CD4-positive, alpha-beta T cell (primary cell): ENCODE data around the gene FAM181A. TPM values are rescaled to one million over a fixed set of nuclear protein-coding genes. Genes with fewer than 3 reads are reported as not detected.

Experiments used
- ATAC-seq: fragments of 200-7000 bp; cut with Tn5 transposase; one replicate; pipeline ENCODE4 v1.10.0; 2022; ENCODE audit warnings: mild to moderate bottlenecking; ENCODE audit not compliant: poor library complexity
- CTCF ChIA-PET: fragments of 350-600 bp; sonication (Branson Sonifier 250); formaldehyde crosslinking; loops from one replicate; lab custom pipeline; 2021; ENCODE audit warnings: antibody characterized with exemption, inconsistent platforms; lab: Charles Lee
- POLR2A ChIA-PET: fragments of 350-600 bp; sonication (Branson Sonifier 250); formaldehyde crosslinking; loops from one replicate; lab custom pipeline; 2021; ENCODE audit warnings: antibody characterized with exemption, inconsistent platforms; lab: Charles Lee
- DNase-seq, 14 experiments: peaks; one replicate each; pipeline ENCODE4 v3.0.0-alpha.2; 2013 to 2020; ENCODE audit warnings: mixed read lengths in 2 of 14
- H3K27ac ChIP-seq, 2 donors: one replicate each; pipeline versions ENCODE4 v1.5.1 to v1.7.0; 2013; ENCODE audit warnings: low read length in 2 of 2, low read depth in 1 of 2, mild to moderate bottlenecking in 1 of 2
- H3K27me3 ChIP-seq, 2 experiments: 1 replicate in 1 of 2; 2 replicates in 1 of 2; pipeline versions ENCODE4 v1.6.1 to v1.7.0; 2013; ENCODE audit warnings: low read length in 2 of 2, control low read depth in 1 of 2, mild to moderate bottlenecking in 1 of 2, moderate library complexity in 1 of 2; ENCODE audit not compliant: insufficient read depth in 2 of 2, control insufficient read depth in 1 of 2
- H3K36me3 ChIP-seq: one replicate; pipeline ENCODE4 v1.6.1; 2013; ENCODE audit warnings: low read length, control low read depth; ENCODE audit not compliant: insufficient read depth
- H3K4me1 ChIP-seq: one replicate; pipeline ENCODE4 v1.6.1; 2013; ENCODE audit warnings: low read length, control low read depth; ENCODE audit not compliant: insufficient read depth
- H3K4me3 ChIP-seq: one replicate; pipeline ENCODE4 v1.5.1; 2013; ENCODE audit warnings: mild to moderate bottlenecking, low read length, moderate library complexity
- H3K9me3 ChIP-seq, 2 experiments: 1 replicate in 1 of 2; 2 replicates in 1 of 2; pipeline versions ENCODE4 v1.6.1 to v1.7.0; 2013; ENCODE audit warnings: low read length in 2 of 2, mild to moderate bottlenecking in 2 of 2, control low read depth in 1 of 2, moderate library complexity in 1 of 2; ENCODE audit not compliant: control insufficient read depth in 1 of 2, insufficient read depth in 1 of 2
- H3K27ac Mint-ChIP-seq: one replicate; pipeline ENCODE4 v1.8.0; 2020; ENCODE audit warnings: mixed read lengths
- H3K27me3 Mint-ChIP-seq: one replicate; pipeline ENCODE4 v1.8.0; 2021; ENCODE audit warnings: mixed read lengths
- H3K36me3 Mint-ChIP-seq: one replicate; pipeline ENCODE4 v1.8.0; 2021; ENCODE audit warnings: low read depth, mixed read lengths
- H3K4me1 Mint-ChIP-seq: one replicate; pipeline ENCODE4 v1.8.0; 2021; ENCODE audit warnings: low read depth, mixed read lengths
- H3K4me3 Mint-ChIP-seq: one replicate; pipeline ENCODE4 v1.8.0; 2020; ENCODE audit warnings: mild to moderate bottlenecking, mixed read lengths
- H3K9me3 Mint-ChIP-seq: one replicate; pipeline ENCODE4 v1.8.0; 2020; ENCODE audit warnings: mixed read lengths
- intact Hi-C, 2 experiments: fragments of 100-400 bp; cut with DNase I in 1 of 2; cut with micrococcal nuclease in 1 of 2; formaldehyde crosslinking; loops; one replicate each; pipeline versions ENCODE4 v1.15.1 to v1.9.0; 2023 to 2025; cut with DNase I, micrococcal nuclease
- total RNA-seq, 174 experiments: library from RNA in 2 of 174; stranded (reverse) in 2 of 174; gene quantifications; one replicate each; pipeline ENCODE4 v1.2.3 and lab custom pipeline; 2021 to 2026
- TF ChIP-seq, protein P1 (sequence below): fragments of 200-600 bp; IDR thresholded peaks from one replicate; pipeline ENCODE4 v1.8.0; 2022; ENCODE audit warnings: antibody characterized with exemption, mild to moderate bottlenecking

Gene FAM181A
- total RNA-seq, 2 experiments from 2014 or later, result not detected

DNA sequence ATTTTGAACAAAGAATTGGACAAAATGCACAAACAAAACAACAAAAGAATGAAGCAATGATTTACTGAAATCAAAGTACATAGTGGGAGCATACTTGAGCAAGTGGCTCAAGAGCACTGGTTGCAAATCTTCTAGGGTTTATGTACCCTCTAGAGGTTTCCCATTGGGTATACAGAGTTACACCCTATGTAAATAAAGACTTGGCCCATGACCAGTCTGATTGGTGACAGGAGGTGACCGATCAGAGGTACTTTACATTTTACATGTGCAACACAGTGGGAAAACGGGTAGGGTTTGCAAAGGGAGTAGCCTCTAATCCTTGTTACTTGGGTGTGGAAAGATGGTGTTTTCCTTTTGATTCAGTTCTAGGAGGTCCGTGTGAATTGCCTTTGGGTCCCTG, 10.6 kb upstream of the FAM181A start:
- POLR2A ChIA-PET, result no interaction called here
- ATAC-seq, result no peak
- DNase-seq, result no peak
- no peak overlapping the region for H3K4me3 Mint-ChIP-seq
- Histone ChIP-seq H3K4me1 (no peaks in the 10 kb centered on the region), H3K9me3 (peaks cover 0 to 24% of the 10 kb centered on the region in 2 experiments), H3K36me3 (no peaks in the 10 kb centered on the region), H3K27ac (no peak overlapping the region), H3K4me3 (no peak overlapping the region), H3K27me3 (peaks cover 0 to 5% of the 10 kb centered on the region in 2 experiments)
- H3K27me3 Mint-ChIP-seq, result peaks cover 4% of the 10 kb centered on the region
- no peak overlapping the region for H3K27ac Mint-ChIP-seq
- CTCF ChIA-PET, result no interaction called here
- H3K4me1 Mint-ChIP-seq, result no peaks in the 10 kb centered on the region
- no peaks in the 10 kb centered on the region for H3K9me3 Mint-ChIP-seq
- intact Hi-C loops, result no loop called here
- H3K36me3 Mint-ChIP-seq, result no peaks in the 10 kb centered on the region
- TF ChIP-seq, protein P1, sequence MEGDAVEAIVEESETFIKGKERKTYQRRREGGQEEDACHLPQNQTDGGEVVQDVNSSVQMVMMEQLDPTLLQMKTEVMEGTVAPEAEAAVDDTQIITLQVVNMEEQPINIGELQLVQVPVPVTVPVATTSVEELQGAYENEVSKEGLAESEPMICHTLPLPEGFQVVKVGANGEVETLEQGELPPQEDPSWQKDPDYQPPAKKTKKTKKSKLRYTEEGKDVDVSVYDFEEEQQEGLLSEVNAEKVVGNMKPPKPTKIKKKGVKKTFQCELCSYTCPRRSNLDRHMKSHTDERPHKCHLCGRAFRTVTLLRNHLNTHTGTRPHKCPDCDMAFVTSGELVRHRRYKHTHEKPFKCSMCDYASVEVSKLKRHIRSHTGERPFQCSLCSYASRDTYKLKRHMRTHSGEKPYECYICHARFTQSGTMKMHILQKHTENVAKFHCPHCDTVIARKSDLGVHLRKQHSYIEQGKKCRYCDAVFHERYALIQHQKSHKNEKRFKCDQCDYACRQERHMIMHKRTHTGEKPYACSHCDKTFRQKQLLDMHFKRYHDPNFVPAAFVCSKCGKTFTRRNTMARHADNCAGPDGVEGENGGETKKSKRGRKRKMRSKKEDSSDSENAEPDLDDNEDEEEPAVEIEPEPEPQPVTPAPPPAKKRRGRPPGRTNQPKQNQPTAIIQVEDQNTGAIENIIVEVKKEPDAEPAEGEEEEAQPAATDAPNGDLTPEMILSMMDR, result no peak

DNA sequence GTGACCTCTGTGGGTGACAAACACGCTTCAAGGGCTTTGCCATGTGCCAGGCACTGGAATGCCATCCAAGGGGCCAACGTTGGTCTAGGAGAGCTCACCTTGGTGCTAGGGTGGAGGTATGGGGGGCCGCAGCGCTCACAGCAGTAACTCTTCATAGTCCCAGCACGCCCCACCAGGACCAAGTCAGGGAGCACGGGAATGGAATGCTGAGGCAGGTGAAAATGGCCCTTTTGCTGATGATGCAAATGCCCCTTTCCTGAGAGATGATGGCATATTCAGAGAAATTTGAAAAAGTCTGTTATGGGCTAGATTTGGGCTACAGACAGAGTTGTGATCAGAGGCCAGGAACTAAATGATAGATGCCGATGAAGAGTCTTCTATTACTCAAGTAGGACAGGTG, 10.0 kb upstream of the FAM181A start:
- POLR2A ChIA-PET, result no interaction called here
- peaks cover 0 to 24% of the 10 kb centered on the region in 2 experiments for H3K9me3 ChIP-seq
- no peaks in the 10 kb centered on the region for H3K4me1 ChIP-seq
- no peaks in the 10 kb centered on the region for H3K36me3 Mint-ChIP-seq
- H3K27me3 ChIP-seq, result peaks cover 0 to 5% of the 10 kb centered on the region in 2 experiments
- CTCF ChIA-PET, result no interaction called here
- no peak for ATAC-seq
- no peak overlapping the region for H3K4me3 ChIP-seq
- H3K4me3 Mint-ChIP-seq, result no peak overlapping the region
- peaks cover 4% of the 10 kb centered on the region for H3K27me3 Mint-ChIP-seq
- H3K27ac ChIP-seq, result no peak overlapping the region
- no peaks in the 10 kb centered on the region for H3K4me1 Mint-ChIP-seq
- no peak overlapping the region for H3K27ac Mint-ChIP-seq
- no peak for DNase-seq
- no peaks in the 10 kb centered on the region for H3K9me3 Mint-ChIP-seq
- TF ChIP-seq, protein P1, result no peak
- H3K36me3 ChIP-seq, result no peaks in the 10 kb centered on the region
- intact Hi-C loops, result no loop called here

DNA sequence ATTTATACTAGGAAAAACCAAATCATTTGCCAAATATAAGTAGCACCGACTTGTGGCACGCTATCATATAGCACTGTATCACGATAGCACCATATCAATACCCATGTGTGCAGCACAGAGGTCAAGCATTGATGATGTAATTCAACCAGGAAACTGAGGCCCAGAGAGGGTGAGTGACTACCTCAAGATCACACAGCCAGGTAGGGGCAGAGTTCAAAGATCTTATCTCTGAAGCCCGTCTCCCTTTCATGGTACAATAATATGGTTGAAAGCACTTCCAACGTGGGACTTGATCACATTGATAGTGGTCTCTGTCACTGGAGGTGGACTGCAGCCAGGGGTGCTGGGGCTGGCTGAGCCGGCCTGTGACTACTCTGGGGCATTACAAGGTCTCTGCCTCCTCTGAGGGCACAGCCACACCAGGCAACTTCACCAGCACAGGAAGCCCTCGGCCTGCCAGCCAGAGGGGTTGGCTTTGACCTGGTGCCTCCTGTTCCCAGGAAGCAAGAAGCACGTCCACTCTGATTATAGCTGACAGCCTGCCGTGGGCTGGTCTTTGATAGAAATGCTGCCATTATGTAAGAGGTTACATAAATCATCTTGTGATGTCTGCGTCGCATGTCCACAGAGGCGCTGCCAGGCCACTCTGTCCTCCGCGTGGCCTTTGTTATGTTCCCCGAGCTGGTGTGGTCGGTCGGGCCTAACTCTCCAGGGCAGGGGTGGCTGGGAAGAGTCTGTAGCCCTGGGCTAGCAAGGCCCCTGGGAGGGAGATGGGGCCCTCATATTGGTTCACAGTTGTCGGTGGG, 5.9 kb upstream of the FAM181A start:
- no peak overlapping the region for H3K27ac Mint-ChIP-seq
- intact Hi-C loops, result no loop called here
- POLR2A ChIA-PET, result no interaction called here

More for the DNA sequence above, 5.9 kb upstream of the FAM181A start:
- Histone ChIP-seq H3K9me3 (peaks cover 0 to 5% of the 10 kb centered on the region in 2 experiments), H3K27me3 (peaks cover 0 to 2% of the 10 kb centered on the region in 2 experiments), H3K27ac (no peak overlapping the region), H3K4me1 (no peaks in the 10 kb centered on the region), H3K36me3 (no peaks in the 10 kb centered on the region), H3K4me3 (no peak overlapping the region)
- no peak for ATAC-seq
- Mint-ChIP-seq H3K4me3 (no peak overlapping the region), H3K9me3 (no peaks in the 10 kb centered on the region), H3K36me3 (no peaks in the 10 kb centered on the region), H3K27me3 (no peaks in the 10 kb centered on the region), H3K4me1 (no peaks in the 10 kb centered on the region)
- no peak for DNase-seq
- CTCF ChIA-PET, result no interaction called here
- TF ChIP-seq, protein P1, result no peak
